ENCODE results near the gene UVRAG.

- TF ChIP-seq CTCF (IDR thresholded peaks at IDR 0.05): no peak
- no peak for TF ChIP-seq EZH2 (IDR thresholded peaks at IDR 0.05)
Measured at GRCh38 chr11:76090821-76091220, 275.8 kb downstream of the UVRAG start.

Measured in neural progenitor cell (in vitro differentiated cells).